ENCODE results near the gene CTNNBIP1.

Gene CTNNBIP1

GRCh38 chr1:9868244-9868590 is 41.9 kb downstream of the CTNNBIP1 start:
- no peak for TF ChIP-seq EGR1 (IDR thresholded peaks at IDR 0.05)

DNA sequence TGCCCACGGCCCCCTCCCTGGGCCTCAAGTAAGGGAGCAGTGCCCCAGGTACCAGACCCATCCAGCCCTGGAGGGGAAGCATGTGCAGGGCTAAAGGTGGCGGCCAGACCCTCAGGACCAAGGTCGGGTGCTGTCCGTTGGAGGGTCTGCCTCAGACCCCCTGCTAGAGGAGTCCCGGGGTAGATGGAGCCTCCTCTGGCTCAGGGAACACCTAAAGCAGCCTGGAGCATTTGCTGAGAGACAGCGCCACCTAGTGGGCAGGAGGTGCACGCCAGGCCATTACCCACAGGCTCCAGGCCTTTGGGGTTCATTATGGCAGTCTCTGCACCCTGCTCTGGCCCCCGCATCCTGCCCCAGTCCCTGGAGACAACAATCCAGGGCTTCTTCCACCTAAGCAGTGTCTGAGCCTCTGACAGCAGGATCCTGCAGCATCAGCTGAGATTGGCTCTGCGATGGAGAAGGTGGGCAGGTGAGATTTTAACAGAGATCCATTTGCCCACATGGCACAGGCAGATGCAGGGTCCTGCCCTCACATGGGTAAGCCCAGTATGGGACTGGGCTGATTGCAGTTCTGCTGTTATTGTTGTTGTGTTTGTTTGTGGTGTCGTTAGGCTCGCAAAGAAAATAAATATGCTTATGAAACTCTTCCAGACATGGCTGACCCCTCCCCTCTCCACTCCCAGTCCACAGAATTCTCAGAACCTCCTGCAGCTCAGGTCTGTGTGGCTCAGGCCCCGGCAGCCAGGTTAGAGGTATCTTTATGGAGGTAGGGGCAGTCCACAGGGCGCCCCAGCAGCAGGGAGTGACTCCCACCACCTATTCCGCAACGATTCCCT is 42.4 kb downstream of the CTNNBIP1 start:
- peak; percentile 99 for TF ChIP-seq RAD21 (IDR thresholded peaks at IDR 0.05; ENCODE audit: low read depth)
- TF ChIP-seq TEAD4 (IDR thresholded peaks at IDR 0.05) = no peak

DNA sequence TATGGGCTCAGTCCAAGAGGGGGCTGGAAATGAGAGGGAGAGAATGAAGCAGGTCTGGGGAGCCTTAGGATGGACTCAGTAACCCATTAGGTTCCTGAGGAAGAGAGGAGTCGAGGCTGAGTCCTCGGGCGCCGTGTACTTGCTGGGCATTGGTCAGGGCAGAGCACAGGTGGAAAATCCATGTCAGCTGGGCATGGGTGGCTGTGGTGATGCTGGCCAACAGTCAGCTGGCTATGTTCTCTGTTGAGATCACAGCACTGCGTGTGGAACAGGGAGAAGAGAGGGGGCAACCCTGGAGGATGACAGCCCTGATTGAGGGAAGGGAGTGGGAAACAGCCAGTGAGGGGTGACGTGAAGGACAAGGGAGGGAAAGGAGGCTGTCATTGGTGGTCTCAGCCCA is 43.2 kb downstream of the CTNNBIP1 start:
- TF ChIP-seq, protein P1, sequence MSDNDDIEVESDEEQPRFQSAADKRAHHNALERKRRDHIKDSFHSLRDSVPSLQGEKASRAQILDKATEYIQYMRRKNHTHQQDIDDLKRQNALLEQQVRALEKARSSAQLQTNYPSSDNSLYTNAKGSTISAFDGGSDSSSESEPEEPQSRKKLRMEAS (IDR thresholded peaks at IDR 0.05) = no peak
- no peak for TF ChIP-seq YY1 (IDR thresholded peaks at IDR 0.05; ENCODE audit: low read depth)
- no peak for TF ChIP-seq EP300 (IDR thresholded peaks at IDR 0.05; ENCODE audit: borderline replicate concordance)
- TF ChIP-seq, protein P2, sequence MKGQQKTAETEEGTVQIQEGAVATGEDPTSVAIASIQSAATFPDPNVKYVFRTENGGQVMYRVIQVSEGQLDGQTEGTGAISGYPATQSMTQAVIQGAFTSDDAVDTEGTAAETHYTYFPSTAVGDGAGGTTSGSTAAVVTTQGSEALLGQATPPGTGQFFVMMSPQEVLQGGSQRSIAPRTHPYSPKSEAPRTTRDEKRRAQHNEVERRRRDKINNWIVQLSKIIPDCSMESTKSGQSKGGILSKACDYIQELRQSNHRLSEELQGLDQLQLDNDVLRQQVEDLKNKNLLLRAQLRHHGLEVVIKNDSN (IDR thresholded peaks at IDR 0.05) = no peak
- TF ChIP-seq NFIC (IDR thresholded peaks at IDR 0.05) = no peak
- TF ChIP-seq EGR1 (IDR thresholded peaks at IDR 0.05) = no peak
- TF ChIP-seq TCF12 (IDR thresholded peaks at IDR 0.05; ENCODE audit: low read depth) = no peak
- TF ChIP-seq REST (IDR thresholded peaks at IDR 0.05; ENCODE audit: low read depth) = no peak
- no peak for TF ChIP-seq TEAD4 (IDR thresholded peaks at IDR 0.05)

GRCh38 chr1:9865724-9866123 is 44.3 kb downstream of the CTNNBIP1 start:
- TF ChIP-seq TEAD4 (IDR thresholded peaks at IDR 0.05) (no peak), EGR1 (IDR thresholded peaks at IDR 0.05) (no peak), TAF1 (IDR thresholded peaks at IDR 0.05; ENCODE audit: low read depth) (no peak), NFIC (IDR thresholded peaks at IDR 0.05) (no peak), CEBPB (IDR thresholded peaks at IDR 0.05) (no peak), REST (IDR thresholded peaks at IDR 0.05; ENCODE audit: low read depth) (no peak), YY1 (IDR thresholded peaks at IDR 0.05; ENCODE audit: low read depth) (no peak), RAD21 (IDR thresholded peaks at IDR 0.05; ENCODE audit: low read depth) (no peak), FOXM1 (IDR thresholded peaks at IDR 0.05; ENCODE audit: borderline replicate concordance, low read depth) (no peak), EP300 (IDR thresholded peaks at IDR 0.05; ENCODE audit: borderline replicate concordance) (no peak)
- TF ChIP-seq, protein P2 (IDR thresholded peaks at IDR 0.05) = no peak
- TF ChIP-seq, protein P1 (IDR thresholded peaks at IDR 0.05) = no peak

DNA sequence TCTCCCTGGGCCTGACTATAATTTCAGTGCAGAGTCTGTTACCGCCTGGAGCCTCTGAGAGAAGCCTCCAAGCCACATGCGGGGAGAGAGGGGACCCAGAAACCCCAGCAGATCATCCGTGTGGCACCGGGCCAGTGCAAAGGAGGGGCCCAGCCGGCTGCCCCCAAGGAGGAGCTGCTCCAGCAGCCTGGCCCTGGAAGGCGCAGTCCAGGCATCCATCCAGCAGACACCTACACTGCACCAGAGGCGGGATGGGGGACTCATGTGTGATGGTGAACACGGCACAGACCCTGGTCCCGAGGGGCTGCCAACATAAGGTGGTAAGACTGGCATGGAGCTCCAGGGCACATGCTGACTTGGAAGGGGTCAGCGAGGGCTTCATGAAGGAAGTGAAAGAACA is 46.7 kb downstream of the CTNNBIP1 start:
- TF ChIP-seq RAD21 (IDR thresholded peaks at IDR 0.05; ENCODE audit: low read depth) (no peak), REST (IDR thresholded peaks at IDR 0.05; ENCODE audit: low read depth) (no peak), EGR1 (IDR thresholded peaks at IDR 0.05) (no peak), EP300 (IDR thresholded peaks at IDR 0.05; ENCODE audit: borderline replicate concordance) (no peak), YY1 (IDR thresholded peaks at IDR 0.05; ENCODE audit: low read depth) (no peak), TAF1 (IDR thresholded peaks at IDR 0.05; ENCODE audit: low read depth) (no peak), ZBTB7A (IDR thresholded peaks at IDR 0.05; ENCODE audit: low read depth) (no peak), CEBPB (IDR thresholded peaks at IDR 0.05) (no peak), CREB1 (IDR thresholded peaks at IDR 0.05; ENCODE audit: low read depth) (no peak), TEAD4 (IDR thresholded peaks at IDR 0.05) (no peak), TCF12 (IDR thresholded peaks at IDR 0.05; ENCODE audit: low read depth) (no peak), NFIC (IDR thresholded peaks at IDR 0.05) (no peak)
- TF ChIP-seq, protein P1 (IDR thresholded peaks at IDR 0.05) = no peak
- TF ChIP-seq, protein P2 (IDR thresholded peaks at IDR 0.05) = no peak
